ENCODE data around the gene TNNT1. TPM values are rescaled to one million over a fixed set of nuclear protein-coding genes. Genes with fewer than 3 reads are reported as not detected.
"Not testable (repeated sequence)": the region's sequence is repeated elsewhere in the genome, so short reads cannot be mapped to it uniquely, and the experiment has no call there.

TNNT1 gene
- total RNA-seq, 1 donor from 2014 or later, result 140 TPM

- intact Hi-C loops (cut with micrococcal nuclease), result no loop called here
- H3K4me3 ChIP-seq, result no peak overlapping the region
Measured at GRCh38 chr19:55111238-55111831, 37.7 kb downstream of the TNNT1 start.

GRCh38 chr19:55109527-55110291 is 39.3 kb downstream of the TNNT1 start:
- Histone ChIP-seq H3K36me3 (peaks cover 48% of the 10 kb centered on the region), H3K4me1 (peaks cover 41% of the 10 kb centered on the region), H3K9me3 (replicated peaks) (no peaks in the 10 kb centered on the region), H3K27ac (replicated peaks) (peak overlapping the region; percentile 40), H3K4me3 (no peak overlapping the region), H3K27me3 (ENCODE audit: low read depth) (no peaks in the 10 kb centered on the region)
- no peak for DNase-seq
- intact Hi-C loops (cut with micrococcal nuclease), result no loop called here
- TF ChIP-seq CTCF (IDR thresholded peaks at IDR 0.05; ENCODE audit: borderline replicate concordance), result no peak

More at GRCh38 chr19:55111238-55111831, 37.7 kb downstream of the TNNT1 start:
- TF ChIP-seq CTCF (IDR thresholded peaks at IDR 0.05; ENCODE audit: borderline replicate concordance), result no peak
- Histone ChIP-seq H3K9me3 (replicated peaks) (no peaks in the 10 kb centered on the region), H3K27me3 (ENCODE audit: low read depth) (no peaks in the 10 kb centered on the region), H3K4me1 (peaks cover 57% of the 10 kb centered on the region), H3K27ac (replicated peaks) (peak overlapping the region; percentile 95), H3K36me3 (peaks cover 42% of the 10 kb centered on the region)
- DNase-seq, result no peak

- Histone ChIP-seq H3K4me1 (peaks cover 16% of the 10 kb centered on the region), H3K36me3 (peaks cover 60% of the 10 kb centered on the region)
- H3K27ac ChIP-seq (replicated peaks); intact Hi-C loops (cut with micrococcal nuclease); DNase-seq; H3K4me3 ChIP-seq; H3K9me3 ChIP-seq (replicated peaks); H3K27me3 ChIP-seq (ENCODE audit: low read depth): not testable (repeated sequence)
Measured at GRCh38 chr19:55107252-55107651, 41.8 kb downstream of the TNNT1 start.

GRCh38 chr19:55106591-55106990 is 42.4 kb downstream of the TNNT1 start:
- no peak overlapping the region for H3K27ac ChIP-seq (replicated peaks)
- DNase-seq, result no peak

GRCh38 chr19:55105237-55105636 is 43.8 kb downstream of the TNNT1 start:
- no peaks in the 10 kb centered on the region for H3K27me3 ChIP-seq (ENCODE audit: low read depth)
- TF ChIP-seq CTCF (IDR thresholded peaks at IDR 0.05; ENCODE audit: borderline replicate concordance), result no peak
- no peak overlapping the region for H3K27ac ChIP-seq (replicated peaks)
- no peak overlapping the region for H3K4me3 ChIP-seq
- H3K36me3 ChIP-seq, result peaks cover 70% of the 10 kb centered on the region
- peaks cover 11% of the 10 kb centered on the region for H3K4me1 ChIP-seq
- no peak for DNase-seq
- intact Hi-C loops (cut with micrococcal nuclease), result no loop called here
- peaks cover 7% of the 10 kb centered on the region for H3K9me3 ChIP-seq (replicated peaks)

More at GRCh38 chr19:55106591-55106990, 42.4 kb downstream of the TNNT1 start:
- Histone ChIP-seq H3K27me3 (ENCODE audit: low read depth) (no peaks in the 10 kb centered on the region), H3K9me3 (replicated peaks) (peaks cover 7% of the 10 kb centered on the region), H3K4me1 (peaks cover 10% of the 10 kb centered on the region), H3K4me3 (no peak overlapping the region), H3K36me3 (peaks cover 62% of the 10 kb centered on the region)
- no peak for TF ChIP-seq CTCF (IDR thresholded peaks at IDR 0.05; ENCODE audit: borderline replicate concordance)
- intact Hi-C loops (cut with micrococcal nuclease), result no loop called here

GRCh38 chr19:55103190-55103589 is 45.8 kb downstream of the TNNT1 start:
- TF ChIP-seq CTCF (IDR thresholded peaks at IDR 0.05; ENCODE audit: borderline replicate concordance), result no peak
- peaks cover 69% of the 10 kb centered on the region for H3K36me3 ChIP-seq

More at GRCh38 chr19:55103190-55103589, 45.8 kb downstream of the TNNT1 start:
- peaks cover 28% of the 10 kb centered on the region for H3K4me1 ChIP-seq
- intact Hi-C loops (cut with micrococcal nuclease), result no loop called here
- no peak overlapping the region for H3K27ac ChIP-seq (replicated peaks)
- no peaks in the 10 kb centered on the region for H3K27me3 ChIP-seq (ENCODE audit: low read depth)
- DNase-seq, result no peak
- H3K4me3 ChIP-seq, result no peak overlapping the region
- peaks cover 7% of the 10 kb centered on the region for H3K9me3 ChIP-seq (replicated peaks)
